Gastrocnemius medialis (tissue), 4 donors: ENCODE measurements around the gene BMP8A.

Source experiments
- POLR2A ChIP-seq, 2 donors: fragments of 450-650 bp; IDR thresholded peaks; one replicate each; pipeline ENCODE4 v1.6.1; 2017; ENCODE audit warnings: antibody characterized with exemption in 2 of 2, mild to moderate bottlenecking in 2 of 2, moderate library complexity in 2 of 2
- TF ChIP-seq, protein P1 (sequence below), 5 experiments: fragments of 450-650 bp in 3 of 5; fragments of 200-600 bp in 2 of 5; sonication (generic) in 2 of 5; IDR thresholded peaks in 4 of 5; conservative IDR thresholded peaks in 1 of 5; 1 replicate in 4 of 5; 2 replicates in 1 of 5; pipeline ENCODE4 v1.5.1; 2016 to 2019; ENCODE audit warnings: antibody characterized with exemption in 5 of 5, mild to moderate bottlenecking in 3 of 5, moderate library complexity in 3 of 5

DNA sequence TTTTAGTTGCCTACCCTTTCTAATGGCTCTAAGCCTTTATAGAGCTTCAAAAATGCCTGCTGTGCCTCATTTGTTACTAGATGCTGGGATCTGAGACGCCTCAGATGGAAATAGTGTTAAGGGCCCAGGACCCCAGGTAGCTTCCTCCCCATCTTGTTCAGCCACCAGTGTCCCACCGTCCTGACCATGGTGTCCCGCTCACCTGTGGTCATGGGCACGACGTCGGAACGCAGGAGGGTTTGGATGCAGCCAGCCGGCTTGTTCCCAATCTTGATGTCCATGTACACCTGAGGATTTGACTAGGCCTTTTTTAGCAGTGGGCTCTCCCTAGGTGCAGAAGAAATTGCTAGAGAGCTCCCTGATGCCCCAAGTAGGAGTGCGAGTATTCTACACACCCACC, 54.1 kb downstream of the BMP8A start:
- no peak for TF ChIP-seq POLR2A (IDR thresholded peaks at IDR 0.05)
- TF ChIP-seq, protein P1, sequence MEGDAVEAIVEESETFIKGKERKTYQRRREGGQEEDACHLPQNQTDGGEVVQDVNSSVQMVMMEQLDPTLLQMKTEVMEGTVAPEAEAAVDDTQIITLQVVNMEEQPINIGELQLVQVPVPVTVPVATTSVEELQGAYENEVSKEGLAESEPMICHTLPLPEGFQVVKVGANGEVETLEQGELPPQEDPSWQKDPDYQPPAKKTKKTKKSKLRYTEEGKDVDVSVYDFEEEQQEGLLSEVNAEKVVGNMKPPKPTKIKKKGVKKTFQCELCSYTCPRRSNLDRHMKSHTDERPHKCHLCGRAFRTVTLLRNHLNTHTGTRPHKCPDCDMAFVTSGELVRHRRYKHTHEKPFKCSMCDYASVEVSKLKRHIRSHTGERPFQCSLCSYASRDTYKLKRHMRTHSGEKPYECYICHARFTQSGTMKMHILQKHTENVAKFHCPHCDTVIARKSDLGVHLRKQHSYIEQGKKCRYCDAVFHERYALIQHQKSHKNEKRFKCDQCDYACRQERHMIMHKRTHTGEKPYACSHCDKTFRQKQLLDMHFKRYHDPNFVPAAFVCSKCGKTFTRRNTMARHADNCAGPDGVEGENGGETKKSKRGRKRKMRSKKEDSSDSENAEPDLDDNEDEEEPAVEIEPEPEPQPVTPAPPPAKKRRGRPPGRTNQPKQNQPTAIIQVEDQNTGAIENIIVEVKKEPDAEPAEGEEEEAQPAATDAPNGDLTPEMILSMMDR (IDR thresholded peaks at IDR 0.05 in 4 of 5, conservative IDR thresholded peaks at IDR 0.05 in 1 of 5): no peak
